Caco-2 (cell line): ENCODE results near the gene LIMD2. TPM values are rescaled to one million over a fixed set of nuclear protein-coding genes. Genes with fewer than 3 reads are reported as not detected.
A peak's percentile ranks its signal among the peaks of the same experiment; 100 is the strongest.

Source experiments
- Bru-seq: library from RNA; stranded (reverse); fragments of 400-500 nt; gene quantifications from one replicate; lab custom pipeline; 2021; lab: Mats Ljungman, UMichigan
- BruChase-seq, 2 experiments: library from RNA; stranded (reverse); fragments of 400-500 nt; gene quantifications; one replicate each; lab custom pipeline; 2021; lab: Mats Ljungman, UMichigan
- BruUV-seq: library from RNA; stranded (reverse); fragments of 400-500 nt; replicated peaks from 2 replicates; lab custom pipeline; 2021; lab: Mats Ljungman, UMichigan
- CTCF ChIA-PET: fragments of 300-600 bp; sonication (Branson Sonifier 250); formaldehyde crosslinking; loops from one replicate; lab custom pipeline; 2022; ENCODE audit warnings: antibody characterized with exemption; lab: Charles Lee
- POLR2A ChIA-PET: fragments of 300-600 bp; sonication (Branson Sonifier 250); formaldehyde crosslinking; loops from one replicate; lab custom pipeline; 2022; ENCODE audit warnings: antibody characterized with exemption; lab: Charles Lee
- DNase-seq, 2 experiments: peaks; one replicate each; pipeline versions ENCODE4 v3.0.0 to v3.0.0-alpha.2; 2020 to 2022
- H3K27me3 ChIP-seq: replicated peaks from 2 replicates; pipeline ENCODE4 v1.6.0; 2011; ENCODE audit warnings: low read length; ENCODE audit not compliant: control insufficient read depth, insufficient read depth
- H3K36me3 ChIP-seq: 2 replicates; pipeline ENCODE4 v1.5.1; 2011; ENCODE audit warnings: low read length; ENCODE audit not compliant: control insufficient read depth, insufficient read depth
- H3K4me1 ChIP-seq: fragments of 250-450 bp; sonication (Bioruptor Pico); 2 replicates; pipeline ENCODE4 v1.5.1; 2020; ENCODE audit warnings: mild to moderate bottlenecking
- H3K4me3 ChIP-seq: 2 replicates; pipeline ENCODE4 v1.5.1; 2011; ENCODE audit warnings: low read depth, mild to moderate bottlenecking, control low read depth, low read length
- H3K9me3 ChIP-seq: fragments of 250-450 bp; sonication (Bioruptor Pico); 2 replicates; pipeline ENCODE4 v1.5.1; 2020; ENCODE audit warnings: mild to moderate bottlenecking, moderate library complexity
- H3K27ac Mint-ChIP-seq: one replicate; pipeline ENCODE4 v1.8.0; 2022; ENCODE audit warnings: mixed read lengths; ENCODE audit not compliant: unreplicated experiment
- H3K27me3 Mint-ChIP-seq: one replicate; pipeline ENCODE4 v1.8.0; 2022; ENCODE audit warnings: mixed read lengths; ENCODE audit not compliant: insufficient read depth, unreplicated experiment
- H3K36me3 Mint-ChIP-seq: one replicate; pipeline ENCODE4 v1.8.0; 2022; ENCODE audit warnings: mild to moderate bottlenecking, mixed read lengths; ENCODE audit not compliant: insufficient read depth, unreplicated experiment
- H3K4me1 Mint-ChIP-seq: one replicate; pipeline ENCODE4 v1.8.0; 2022; ENCODE audit warnings: low read depth, mixed read lengths; ENCODE audit not compliant: unreplicated experiment
- H3K4me3 Mint-ChIP-seq: one replicate; pipeline ENCODE4 v1.8.0; 2022; ENCODE audit warnings: mild to moderate bottlenecking, moderate library complexity, mixed read lengths; ENCODE audit not compliant: unreplicated experiment
- H3K9me3 Mint-ChIP-seq: one replicate; pipeline ENCODE4 v1.8.0; 2022; ENCODE audit warnings: mixed read lengths; ENCODE audit not compliant: unreplicated experiment
- intact Hi-C: fragments of 100-400 bp; cut with micrococcal nuclease; formaldehyde crosslinking; loops from one replicate; pipeline ENCODE4 v1.10.0; 2022; ENCODE audit not compliant: unreplicated experiment
- long read RNA-seq: library from polyadenylated mRNA; stranded (forward); transcript quantifications from one replicate; pipeline ENCODE4 v2.0.0, GENCODE V29; 2022
- total RNA-seq: library from RNA; stranded (reverse); gene quantifications from 2 replicates; pipeline ENCODE4 v1.2.3, GENCODE V29; 2022
- TF ChIP-seq, protein P1 (sequence below), 2 experiments: fragments of 200-600 bp in 1 of 2; IDR thresholded peaks; 1 replicate in 1 of 2; 2 replicates in 1 of 2; pipeline versions ENCODE4 v1.5.1 to v1.8.0; 2011 to 2022; ENCODE audit warnings: antibody characterized with exemption in 1 of 2, control low read depth in 1 of 2, inconsistent platforms in 1 of 2, low read depth in 1 of 2, low read length in 1 of 2, mild to moderate bottlenecking in 1 of 2, moderate library complexity in 1 of 2; ENCODE audit not compliant: insufficient read depth in 1 of 2, severe bottlenecking in 1 of 2, unreplicated experiment in 1 of 2

Gene LIMD2
- total RNA-seq: 4.1 and 5.1 TPM in 2 replicates
- percentile 28 among the genes with signal in this experiment for Bru-seq, nascent RNA
- BruChase-seq, experiment 1, labeled RNA remaining after a 2-hour chase: percentile 27 among the genes with signal in this experiment
- BruChase-seq, experiment 2, labeled RNA remaining after a 6-hour chase: percentile 32 among the genes with signal in this experiment
- long read RNA-seq, transcript LIMD2-201 (5 exons, 3,193 nt): major isoform, 15 of 16 reads
- long read RNA-seq, partial matches to known transcripts: 1 of 16 reads
- long read RNA-seq, other reads (novel, unspliced or antisense): 0 of 16 reads

GRCh38 chr17:63699638-63700527 lies at the start of gene LIMD2:
TSS of gene LIMD2 (minus strand) at chr17:63700125. CDS start at chr17:63699298, 827 bp downstream.
- H3K4me3 ChIP-seq: peak within 1 kb of the TSS; percentile 59
- peak in 1 of 2 experiments; percentile 56 for DNase-seq
- H3K36me3 Mint-ChIP-seq: peaks cover 8% of the 10 kb centered on the region
- no peak within 1 kb of the TSS for H3K27ac Mint-ChIP-seq
- H3K9me3 ChIP-seq: no peaks in the 10 kb centered on the region
- H3K4me1 ChIP-seq: no peaks in the 10 kb centered on the region
- intact Hi-C loops: loop anchor here (5.0 to 10.0 kb wide), 4 partner anchors 42 to 275 kb away; partner anchors contain the start of genes FTSJ3, MAP3K3, PSMC5 and STRADA
- H3K36me3 ChIP-seq: no peaks in the 10 kb centered on the region
- H3K27me3 ChIP-seq: no peaks in the 10 kb centered on the region
- ChIA-PET POLR2A (no interaction called here), CTCF (no interaction called here)
- no peaks in the 10 kb centered on the region for H3K9me3 Mint-ChIP-seq
- H3K4me3 Mint-ChIP-seq: peak within 1 kb of the TSS; percentile 65
- no peaks in the 10 kb centered on the region for H3K27me3 Mint-ChIP-seq
- H3K4me1 Mint-ChIP-seq: no peaks in the 10 kb centered on the region
- TF ChIP-seq, protein P1, sequence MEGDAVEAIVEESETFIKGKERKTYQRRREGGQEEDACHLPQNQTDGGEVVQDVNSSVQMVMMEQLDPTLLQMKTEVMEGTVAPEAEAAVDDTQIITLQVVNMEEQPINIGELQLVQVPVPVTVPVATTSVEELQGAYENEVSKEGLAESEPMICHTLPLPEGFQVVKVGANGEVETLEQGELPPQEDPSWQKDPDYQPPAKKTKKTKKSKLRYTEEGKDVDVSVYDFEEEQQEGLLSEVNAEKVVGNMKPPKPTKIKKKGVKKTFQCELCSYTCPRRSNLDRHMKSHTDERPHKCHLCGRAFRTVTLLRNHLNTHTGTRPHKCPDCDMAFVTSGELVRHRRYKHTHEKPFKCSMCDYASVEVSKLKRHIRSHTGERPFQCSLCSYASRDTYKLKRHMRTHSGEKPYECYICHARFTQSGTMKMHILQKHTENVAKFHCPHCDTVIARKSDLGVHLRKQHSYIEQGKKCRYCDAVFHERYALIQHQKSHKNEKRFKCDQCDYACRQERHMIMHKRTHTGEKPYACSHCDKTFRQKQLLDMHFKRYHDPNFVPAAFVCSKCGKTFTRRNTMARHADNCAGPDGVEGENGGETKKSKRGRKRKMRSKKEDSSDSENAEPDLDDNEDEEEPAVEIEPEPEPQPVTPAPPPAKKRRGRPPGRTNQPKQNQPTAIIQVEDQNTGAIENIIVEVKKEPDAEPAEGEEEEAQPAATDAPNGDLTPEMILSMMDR (IDR thresholded peaks at IDR 0.05; ENCODE audit: insufficient read depth in 1 of 2, low read depth in 1 of 2, low read length in 1 of 2, severe bottlenecking in 1 of 2, unreplicated experiment in 1 of 2): no peak
- no TSS peak for BruUV-seq

DNA sequence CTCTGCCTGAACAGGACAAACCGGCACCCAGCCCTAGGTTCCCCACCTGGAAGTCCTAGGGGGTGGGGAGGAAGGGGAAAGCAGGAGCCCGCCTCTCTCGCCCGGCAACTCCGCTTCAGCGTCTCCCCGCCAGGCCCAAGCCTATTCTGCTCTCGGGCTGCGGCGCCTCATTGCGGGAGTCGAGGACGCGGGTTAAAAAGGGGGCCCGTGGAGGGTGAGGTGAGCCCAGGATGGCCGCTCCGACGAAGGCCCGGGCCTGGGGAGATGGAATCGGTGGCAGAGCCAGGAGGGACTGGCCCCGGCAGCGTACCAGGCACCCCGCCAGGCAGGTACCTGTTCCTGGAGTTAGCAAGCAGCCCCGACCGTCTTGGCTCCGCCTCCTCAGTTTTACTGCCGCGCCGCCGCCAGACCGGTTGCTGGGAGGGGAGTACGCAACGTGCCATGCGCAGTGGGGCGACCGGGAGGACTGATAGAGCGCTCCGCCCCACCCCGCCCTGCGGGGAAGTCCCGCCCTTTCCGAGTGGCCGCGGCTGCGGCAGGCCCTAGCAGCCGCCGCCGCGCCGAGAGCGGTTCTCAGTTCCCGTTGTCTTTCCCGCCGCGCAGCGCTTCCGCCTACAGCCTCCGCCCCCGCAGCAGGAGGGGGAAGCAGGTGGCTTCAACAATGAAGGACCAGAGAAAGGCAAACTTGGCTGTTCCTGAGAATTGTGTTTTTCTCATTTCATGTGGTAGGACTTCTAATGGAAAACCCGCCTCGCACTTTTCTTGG lies 41.7 kb upstream of the LIMD2 start, which contains the start of gene STRADA:
TSS of gene STRADA (minus strand) at position 392 of the 766 bp plus-strand sequence. CDS start 13,430 bp downstream, outside the sequence.
- CTCF ChIA-PET: interaction anchor here (0.5 to 1.2 kb wide), 3 partner anchors 30 to 316 kb away, joined by 3 to 4 read pairs (median 3); no protein-coding TSS in a partner anchor
- no peaks in the 10 kb centered on the region for H3K9me3 ChIP-seq
- TF ChIP-seq, protein P1 (IDR thresholded peaks at IDR 0.05; ENCODE audit: insufficient read depth in 1 of 2, low read depth in 1 of 2, low read length in 1 of 2, severe bottlenecking in 1 of 2, unreplicated experiment in 1 of 2): no peak
- no peaks in the 10 kb centered on the region for H3K27me3 Mint-ChIP-seq
- POLR2A ChIA-PET: interaction anchor here (0.5 to 1.6 kb wide), 5 partner anchors 10 to 139 kb away, joined by 3 to 31 read pairs (median 3); partner anchors contain the start of genes CCDC47, DDX42 and MAP3K3
- peak within 1 kb of the TSS; percentile 96 for H3K27ac Mint-ChIP-seq
- peaks cover 45% of the 10 kb centered on the region for H3K36me3 Mint-ChIP-seq
- peaks cover 6% of the 10 kb centered on the region for H3K4me1 Mint-ChIP-seq
- DNase-seq: peak; percentile 100
- peak within 1 kb of the TSS; percentile 83 for H3K4me3 ChIP-seq
- peaks cover 9% of the 10 kb centered on the region for H3K4me1 ChIP-seq
- no peaks in the 10 kb centered on the region for H3K27me3 ChIP-seq
- no peaks in the 10 kb centered on the region for H3K36me3 ChIP-seq
- intact Hi-C loops: loop anchor here (1.0 to 5.0 kb wide), 3 partner anchors 32 to 119 kb away; partner anchors contain the start of genes CCDC47, LIMD2 and MAP3K3
- no TSS peak for BruUV-seq
- peak within 1 kb of the TSS; percentile 96 for H3K4me3 Mint-ChIP-seq
- no peaks in the 10 kb centered on the region for H3K9me3 Mint-ChIP-seq
